22Rv1 (cell line): ENCODE data around the gene PTP4A1.

Source experiments
- ZFX ChIP-seq: fragments of 450-650 bp; IDR thresholded peaks from 2 replicates; pipeline ENCODE4 v1.6.1; 2017; ENCODE audit warnings: antibody characterized with exemption, borderline replicate concordance
- TF ChIP-seq, protein P1 (sequence below): fragments of 450-650 bp; IDR thresholded peaks from 2 replicates; pipeline ENCODE4 v1.5.1; 2017; ENCODE audit warnings: mild to moderate bottlenecking

DNA sequence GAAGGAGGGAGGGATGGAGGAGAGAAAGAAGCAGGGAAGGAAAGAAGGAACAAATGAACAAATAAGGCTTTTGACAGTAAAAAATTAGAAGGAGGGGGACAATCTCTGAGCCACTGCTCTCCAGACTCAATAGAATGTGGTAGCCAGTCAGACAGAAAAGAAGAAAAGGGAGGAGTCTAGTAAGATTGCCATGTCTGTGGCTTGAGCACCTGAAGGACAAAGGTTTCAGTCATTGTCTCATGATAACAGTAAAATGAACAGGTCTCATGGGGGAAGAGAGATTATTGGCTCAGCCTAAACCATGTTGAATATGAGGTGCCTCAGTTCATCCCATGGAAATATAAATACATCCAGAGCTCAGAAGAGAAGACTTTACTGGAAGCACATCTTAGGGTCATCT, 14.0 kb upstream of the PTP4A1 start:
- TF ChIP-seq, protein P1, sequence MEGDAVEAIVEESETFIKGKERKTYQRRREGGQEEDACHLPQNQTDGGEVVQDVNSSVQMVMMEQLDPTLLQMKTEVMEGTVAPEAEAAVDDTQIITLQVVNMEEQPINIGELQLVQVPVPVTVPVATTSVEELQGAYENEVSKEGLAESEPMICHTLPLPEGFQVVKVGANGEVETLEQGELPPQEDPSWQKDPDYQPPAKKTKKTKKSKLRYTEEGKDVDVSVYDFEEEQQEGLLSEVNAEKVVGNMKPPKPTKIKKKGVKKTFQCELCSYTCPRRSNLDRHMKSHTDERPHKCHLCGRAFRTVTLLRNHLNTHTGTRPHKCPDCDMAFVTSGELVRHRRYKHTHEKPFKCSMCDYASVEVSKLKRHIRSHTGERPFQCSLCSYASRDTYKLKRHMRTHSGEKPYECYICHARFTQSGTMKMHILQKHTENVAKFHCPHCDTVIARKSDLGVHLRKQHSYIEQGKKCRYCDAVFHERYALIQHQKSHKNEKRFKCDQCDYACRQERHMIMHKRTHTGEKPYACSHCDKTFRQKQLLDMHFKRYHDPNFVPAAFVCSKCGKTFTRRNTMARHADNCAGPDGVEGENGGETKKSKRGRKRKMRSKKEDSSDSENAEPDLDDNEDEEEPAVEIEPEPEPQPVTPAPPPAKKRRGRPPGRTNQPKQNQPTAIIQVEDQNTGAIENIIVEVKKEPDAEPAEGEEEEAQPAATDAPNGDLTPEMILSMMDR = no peak
- TF ChIP-seq ZFX = no peak
